Spinal cord (tissue), 10 donors: Measurements from ENCODE around the gene KLHL40. TPM values are rescaled to one million over a fixed set of nuclear protein-coding genes. Genes with fewer than 3 reads are reported as not detected.

Experiments used
- DNase-seq, 6 donors: peaks; one replicate each; pipeline versions ENCODE4 v3.0.0 to v3.0.0-alpha.2; 2013 to 2015; ENCODE audit warnings: low spot score in 6 of 6, low read depth in 4 of 6
- H3K27ac ChIP-seq: one replicate; pipeline ENCODE4 v1.5.1; 2013; ENCODE audit warnings: low read depth, low read length, control low read depth
- H3K27me3 ChIP-seq: one replicate; pipeline ENCODE4 v1.6.1; 2013; ENCODE audit warnings: low read length; ENCODE audit not compliant: control insufficient read depth, insufficient read depth
- H3K36me3 ChIP-seq: one replicate; pipeline ENCODE4 v1.6.1; 2013; ENCODE audit warnings: low read length; ENCODE audit not compliant: control insufficient read depth, insufficient read depth
- H3K4me1 ChIP-seq: one replicate; pipeline ENCODE4 v1.6.1; 2013; ENCODE audit warnings: low read length; ENCODE audit not compliant: control insufficient read depth, insufficient read depth
- H3K4me3 ChIP-seq: one replicate; pipeline ENCODE4 v1.5.1; 2013; ENCODE audit warnings: low read depth, low read length, control low read depth
- H3K9me3 ChIP-seq: one replicate; pipeline ENCODE4 v1.6.1; 2013; ENCODE audit warnings: low read length; ENCODE audit not compliant: control insufficient read depth, insufficient read depth
- WGBS: methylation state at CpG from one replicate; pipeline ENCODE4 v1.1.5; 2013; ENCODE audit warnings: missing lambda C conversion rate; ENCODE audit not compliant: insufficient coverage; 5-methylcytosine and 5-hydroxymethylcytosine counted together
- long read RNA-seq, 4 donors: transcript quantifications; one replicate each; lab custom pipeline, GENCODE V29; 2026
- polyA plus RNA-seq, 2 donors: library from polyadenylated mRNA; unstranded; fragments of 120-200 nt; gene quantifications; one replicate each; pipeline ENCODE4 v1.2.1, GENCODE V29; 2013; ENCODE audit not compliant: insufficient read length in 2 of 2
- total RNA-seq, 2 donors: library from RNA; depleted of rRNA in 1 of 2; stranded (reverse); fragments of 120-200 nt in 1 of 2; fragments of >200 nt in 1 of 2; gene quantifications; one replicate each; pipeline versions ENCODE4 v1.2.3 to v1.2.4, GENCODE V29; 2013 to 2014
- donor health status: healthy.

KLHL40 gene, protein sequence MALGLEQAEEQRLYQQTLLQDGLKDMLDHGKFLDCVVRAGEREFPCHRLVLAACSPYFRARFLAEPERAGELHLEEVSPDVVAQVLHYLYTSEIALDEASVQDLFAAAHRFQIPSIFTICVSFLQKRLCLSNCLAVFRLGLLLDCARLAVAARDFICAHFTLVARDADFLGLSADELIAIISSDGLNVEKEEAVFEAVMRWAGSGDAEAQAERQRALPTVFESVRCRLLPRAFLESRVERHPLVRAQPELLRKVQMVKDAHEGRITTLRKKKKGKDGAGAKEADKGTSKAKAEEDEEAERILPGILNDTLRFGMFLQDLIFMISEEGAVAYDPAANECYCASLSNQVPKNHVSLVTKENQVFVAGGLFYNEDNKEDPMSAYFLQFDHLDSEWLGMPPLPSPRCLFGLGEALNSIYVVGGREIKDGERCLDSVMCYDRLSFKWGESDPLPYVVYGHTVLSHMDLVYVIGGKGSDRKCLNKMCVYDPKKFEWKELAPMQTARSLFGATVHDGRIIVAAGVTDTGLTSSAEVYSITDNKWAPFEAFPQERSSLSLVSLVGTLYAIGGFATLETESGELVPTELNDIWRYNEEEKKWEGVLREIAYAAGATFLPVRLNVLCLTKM
- total RNA-seq (under 1 TPM in 1 of 2 donors, not detected in 1; 0.11 TPM), polyA plus RNA-seq (under 1 TPM; 0.21 to 0.38 TPM)
- long read RNA-seq, donor 1, result 0 reads
- long read RNA-seq, donor 2, result 0 reads
- long read RNA-seq, donor 3, result 0 reads
- long read RNA-seq, donor 4, result 0 reads

DNA sequence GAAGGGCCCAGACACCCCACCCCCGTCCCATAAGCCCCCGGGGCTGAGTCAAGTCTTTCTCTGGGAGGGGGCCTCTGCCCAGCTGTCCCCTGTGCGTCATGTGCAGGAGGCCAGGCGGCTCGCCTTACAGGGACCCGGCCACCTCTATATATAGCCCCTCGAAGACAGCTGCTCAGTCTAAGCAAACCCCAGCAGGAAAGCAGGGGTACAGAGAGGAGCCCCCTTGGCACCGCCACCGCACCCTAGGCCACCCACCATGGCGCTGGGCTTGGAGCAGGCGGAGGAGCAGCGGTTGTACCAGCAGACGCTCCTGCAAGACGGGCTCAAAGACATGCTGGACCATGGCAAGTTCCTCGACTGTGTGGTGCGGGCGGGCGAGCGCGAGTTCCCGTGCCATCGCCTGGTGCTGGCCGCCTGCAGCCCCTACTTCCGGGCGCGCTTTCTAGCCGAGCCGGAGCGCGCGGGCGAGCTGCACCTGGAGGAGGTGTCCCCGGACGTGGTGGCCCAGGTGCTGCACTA lies at the start of gene KLHL40:
TSS of gene KLHL40 (plus strand) at position 175 of the 519 bp plus-strand sequence. CDS start at position 257, 82 bp downstream.
- Histone ChIP-seq H3K27ac (no peak within 1 kb of the TSS), H3K4me1 (peaks cover 7% of the 10 kb centered on the region), H3K9me3 (no peaks in the 10 kb centered on the region), H3K27me3 (peaks cover 7% of the 10 kb centered on the region), H3K4me3 (no peak within 1 kb of the TSS), H3K36me3 (no peaks in the 10 kb centered on the region)
- 39% methylated on average over 34 of the region's 34 CpGs for WGBS
- DNase-seq, result no peak

DNA sequence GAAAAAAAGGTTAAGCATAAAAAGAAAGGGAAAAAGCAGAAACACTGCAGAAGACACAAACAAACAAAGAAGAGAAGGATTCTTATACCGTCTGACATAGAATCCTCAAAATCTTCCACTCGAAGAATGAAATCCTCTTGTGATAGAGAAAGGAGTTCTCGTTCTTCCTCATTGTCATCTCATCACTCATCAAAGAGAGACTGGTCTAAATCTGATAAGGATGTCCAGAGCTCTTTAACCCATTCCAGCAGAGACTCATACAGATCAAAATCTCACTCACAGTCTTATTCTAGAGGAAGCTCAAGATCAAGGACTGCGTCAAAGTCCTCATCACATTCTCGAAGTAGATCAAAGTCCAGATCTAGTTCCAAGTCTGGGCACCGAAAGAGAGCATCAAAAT lies 48.3 kb upstream of the KLHL40 start:
- H3K36me3 ChIP-seq, result peaks cover 41% of the 10 kb centered on the region
- H3K27ac ChIP-seq, result no peak overlapping the region

DNA sequence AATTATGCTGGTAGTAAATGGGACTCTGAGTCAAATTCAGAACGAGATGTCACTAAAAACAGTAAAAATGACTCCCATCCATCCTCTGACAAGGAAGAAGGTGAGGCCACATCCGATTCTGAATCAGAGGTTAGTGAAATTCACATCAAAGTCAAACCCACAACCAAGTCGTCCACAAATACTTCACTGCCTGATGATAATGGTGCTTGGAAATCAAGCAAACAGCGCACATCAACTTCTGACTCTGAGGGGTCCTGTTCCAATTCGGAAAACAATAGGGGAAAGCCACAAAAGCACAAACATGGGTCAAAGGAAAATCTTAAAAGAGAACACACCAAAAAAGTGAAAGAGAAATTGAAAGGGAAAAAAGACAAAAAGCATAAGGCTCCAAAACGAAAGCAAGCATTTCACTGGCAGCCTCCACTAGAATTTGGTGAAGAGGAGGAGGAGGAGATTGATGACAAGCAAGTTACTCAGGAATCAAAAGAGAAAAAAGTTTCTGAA lies 46.9 kb upstream of the KLHL40 start:
- H3K27me3 ChIP-seq, result no peaks in the 10 kb centered on the region
- H3K27ac ChIP-seq, result no peak overlapping the region
- H3K9me3 ChIP-seq, result no peaks in the 10 kb centered on the region
- no peaks in the 10 kb centered on the region for H3K4me1 ChIP-seq
- DNase-seq, result no peak
- peaks cover 35% of the 10 kb centered on the region for H3K36me3 ChIP-seq
- 80% methylated on average over 2 of the region's 6 CpGs for WGBS
- no peak overlapping the region for H3K4me3 ChIP-seq

More for the DNA sequence above, 48.3 kb upstream of the KLHL40 start:
- DNase-seq, result no peak
- H3K4me3 ChIP-seq, result no peak overlapping the region
- WGBS, result 100% methylated on average over 1 of the region's 6 CpGs
- H3K4me1 ChIP-seq, result peaks cover under 1% of the 10 kb centered on the region
- H3K27me3 ChIP-seq, result no peaks in the 10 kb centered on the region
- no peaks in the 10 kb centered on the region for H3K9me3 ChIP-seq

DNA sequence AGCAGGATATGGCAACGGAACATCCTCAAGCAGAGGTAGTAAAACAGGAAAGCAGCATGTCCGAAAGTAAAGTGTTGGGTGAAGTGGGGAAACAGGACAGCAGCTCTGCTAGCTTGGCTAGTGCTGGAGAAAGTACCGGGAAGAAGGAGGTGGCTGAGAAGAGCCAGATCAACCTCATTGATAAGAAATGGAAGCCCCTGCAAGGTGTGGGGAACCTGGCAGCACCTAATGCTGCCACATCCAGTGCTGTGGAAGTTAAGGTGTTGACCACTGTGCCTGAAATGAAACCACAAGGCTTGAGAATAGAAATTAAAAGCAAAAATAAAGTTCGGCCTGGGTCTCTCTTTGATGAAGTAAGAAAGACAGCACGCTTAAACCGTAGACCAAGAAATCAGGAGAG lies 46.1 kb upstream of the KLHL40 start:
- Histone ChIP-seq H3K4me3 (no peak overlapping the region), H3K27me3 (no peaks in the 10 kb centered on the region), H3K27ac (no peak overlapping the region), H3K9me3 (no peaks in the 10 kb centered on the region), H3K4me1 (no peaks in the 10 kb centered on the region), H3K36me3 (peaks cover 38% of the 10 kb centered on the region)
- no peak for DNase-seq
- WGBS, result 92% methylated on average over 6 of the region's 6 CpGs

DNA sequence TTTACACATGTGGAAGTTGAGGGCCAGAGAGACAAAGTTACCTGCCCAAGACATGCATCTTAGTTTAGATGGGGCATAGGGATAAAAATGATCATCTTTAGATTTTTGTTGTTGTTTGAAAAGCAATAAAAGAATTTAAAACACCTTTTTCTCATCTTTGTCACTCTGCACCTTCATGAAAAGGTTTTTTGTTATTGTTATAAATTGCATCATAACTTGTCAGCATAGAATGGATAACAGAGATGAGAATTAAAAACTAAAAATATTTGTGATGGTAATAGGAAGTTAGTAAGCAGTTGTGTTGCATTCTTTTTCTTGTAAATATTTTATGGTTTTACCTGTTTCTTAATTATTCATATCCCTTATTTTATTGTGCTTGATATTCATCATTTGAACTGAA lies 45.2 kb upstream of the KLHL40 start:
- no peak overlapping the region for H3K4me3 ChIP-seq
- H3K4me1 ChIP-seq, result no peaks in the 10 kb centered on the region
- peaks cover 40% of the 10 kb centered on the region for H3K36me3 ChIP-seq
- H3K27me3 ChIP-seq, result no peaks in the 10 kb centered on the region
- DNase-seq, result no peak
- H3K27ac ChIP-seq, result no peak overlapping the region
- H3K9me3 ChIP-seq, result no peaks in the 10 kb centered on the region

DNA sequence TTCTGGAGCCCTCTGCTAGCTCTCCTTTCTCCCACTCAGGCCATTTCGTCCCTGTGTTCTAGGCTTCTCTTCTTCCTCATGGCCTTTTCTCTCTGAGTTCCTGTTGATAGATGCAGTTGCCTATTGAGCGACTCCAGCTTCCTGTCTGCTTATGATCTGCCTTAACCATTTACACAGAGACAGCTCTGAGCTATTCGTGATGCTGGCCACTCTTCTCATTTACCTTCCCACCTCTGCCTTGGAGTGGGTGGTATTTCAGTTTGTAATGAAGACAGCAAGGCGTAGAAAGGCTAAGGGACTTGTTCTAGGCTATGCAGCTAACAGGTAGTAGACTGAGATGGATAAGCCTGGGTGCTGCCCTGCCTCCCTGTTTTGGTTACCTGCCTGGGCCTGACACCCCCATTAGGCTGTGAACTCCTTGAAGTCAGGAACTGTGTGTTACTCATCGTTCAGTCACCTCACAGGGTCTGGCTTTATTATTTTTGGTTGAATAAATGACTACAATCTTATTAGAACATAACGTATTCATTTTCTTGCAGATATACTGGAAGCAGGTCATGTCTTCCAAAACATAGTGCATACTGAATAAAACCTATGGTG lies 44.5 kb upstream of the KLHL40 start:
- H3K4me1 ChIP-seq, result no peaks in the 10 kb centered on the region
- H3K36me3 ChIP-seq, result peaks cover 39% of the 10 kb centered on the region
- WGBS, result 100% methylated on average over 1 of the region's 6 CpGs
- H3K27ac ChIP-seq, result no peak overlapping the region
- no peak for DNase-seq
- H3K4me3 ChIP-seq, result no peak overlapping the region
- H3K27me3 ChIP-seq, result no peaks in the 10 kb centered on the region
- no peaks in the 10 kb centered on the region for H3K9me3 ChIP-seq

DNA sequence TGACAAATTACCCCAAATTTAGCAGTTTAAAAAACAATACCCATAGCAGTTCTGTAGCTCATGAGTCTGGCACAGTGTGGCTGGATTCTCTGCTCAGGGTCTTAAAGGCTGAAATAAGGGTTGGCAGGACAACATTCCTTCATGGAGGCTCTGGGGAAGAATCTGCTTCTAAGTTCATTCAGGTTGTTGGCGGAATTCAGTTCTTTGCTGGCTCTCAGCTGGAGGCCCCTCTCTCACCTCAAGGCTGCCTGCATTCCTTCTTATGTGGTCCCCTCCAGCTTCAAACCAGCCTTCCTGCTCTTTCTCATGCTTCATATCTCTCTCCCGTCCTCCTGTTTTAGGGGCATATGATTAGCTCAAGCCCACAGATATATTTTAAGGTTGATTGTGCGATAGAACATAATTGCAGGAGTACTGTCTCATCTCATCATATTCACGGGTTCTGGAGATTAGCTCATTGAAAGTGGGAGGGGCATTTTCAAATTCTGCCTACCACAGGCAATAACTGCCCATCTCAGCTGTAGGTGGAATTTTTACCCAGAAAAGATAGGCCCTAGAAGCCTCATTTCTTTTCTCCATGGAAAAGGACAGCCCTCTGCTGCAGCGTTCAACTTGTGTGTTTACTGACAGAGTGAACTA lies 37.4 kb upstream of the KLHL40 start:
- Histone ChIP-seq H3K27me3 (no peaks in the 10 kb centered on the region), H3K36me3 (peaks cover 22% of the 10 kb centered on the region), H3K27ac (no peak overlapping the region), H3K4me3 (no peak overlapping the region), H3K4me1 (peaks cover 28% of the 10 kb centered on the region), H3K9me3 (no peaks in the 10 kb centered on the region)
- no peak for DNase-seq
- 20% methylated on average over 1 of the region's 5 CpGs for WGBS

DNA sequence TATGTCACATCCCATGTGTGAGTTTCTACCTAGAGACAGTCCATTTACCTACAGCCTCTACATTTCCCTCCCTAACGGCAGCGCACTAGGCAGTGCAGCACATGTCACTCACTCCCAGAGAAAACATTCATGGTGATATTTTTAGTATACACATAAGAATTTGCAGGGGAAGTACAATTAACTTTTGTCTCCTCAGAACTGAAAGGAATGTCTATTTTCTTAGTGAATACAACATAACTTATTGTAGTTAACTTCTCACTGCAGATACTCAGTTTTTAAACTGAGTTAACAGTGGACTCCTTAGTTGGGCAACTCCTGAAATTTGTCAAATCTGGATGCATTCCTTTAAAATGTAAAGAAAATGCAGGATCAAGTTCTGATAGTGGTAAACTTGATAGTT lies 36.3 kb upstream of the KLHL40 start:
- no peaks in the 10 kb centered on the region for H3K27me3 ChIP-seq
- no peak for DNase-seq
- no peaks in the 10 kb centered on the region for H3K9me3 ChIP-seq
- peaks cover 20% of the 10 kb centered on the region for H3K36me3 ChIP-seq
- H3K27ac ChIP-seq, result no peak overlapping the region
- peaks cover 38% of the 10 kb centered on the region for H3K4me1 ChIP-seq
- WGBS, result no CpG with 5 or more reads among the region's 2 CpGs
- H3K4me3 ChIP-seq, result no peak overlapping the region

DNA sequence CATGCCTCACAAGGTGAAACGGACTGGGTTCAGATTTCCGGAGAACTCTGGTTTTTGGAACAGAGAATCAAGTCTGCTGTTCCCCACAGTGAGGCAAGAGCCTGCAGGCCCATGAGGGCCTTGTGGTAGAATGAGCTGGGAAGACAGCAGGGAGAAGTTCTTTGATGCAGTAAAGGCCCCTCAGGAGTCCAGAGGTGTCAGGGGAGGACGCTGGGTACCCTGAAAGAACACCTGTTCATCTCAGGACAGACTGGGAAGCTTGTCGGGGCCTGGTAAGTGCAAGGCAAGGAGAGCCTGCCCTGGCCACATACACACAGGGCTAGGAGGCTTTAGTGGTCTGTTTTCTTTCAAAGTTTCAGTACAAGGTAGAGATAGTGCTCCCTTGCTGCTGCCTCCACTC lies 35.6 kb upstream of the KLHL40 start:
- 93% methylated on average over 4 of the region's 4 CpGs for WGBS
- peaks cover 15% of the 10 kb centered on the region for H3K36me3 ChIP-seq
- peaks cover 38% of the 10 kb centered on the region for H3K4me1 ChIP-seq
- no peak overlapping the region for H3K4me3 ChIP-seq
- H3K27me3 ChIP-seq, result no peaks in the 10 kb centered on the region
- DNase-seq, result no peak
- H3K27ac ChIP-seq, result no peak overlapping the region
- no peaks in the 10 kb centered on the region for H3K9me3 ChIP-seq
